CD4-positive, alpha-beta T cell treated with Interleukin-10 for 1 hour (primary cell): ENCODE data around the gene THOC5.
"Not testable (repeated sequence)": the region's sequence is repeated elsewhere in the genome, so short reads cannot be mapped to it uniquely, and the experiment has no call there.

Experiments
- DNase-seq: peaks from one replicate; pipeline ENCODE4 v3.0.0-alpha.2; 2020

Gene THOC5

DNA sequence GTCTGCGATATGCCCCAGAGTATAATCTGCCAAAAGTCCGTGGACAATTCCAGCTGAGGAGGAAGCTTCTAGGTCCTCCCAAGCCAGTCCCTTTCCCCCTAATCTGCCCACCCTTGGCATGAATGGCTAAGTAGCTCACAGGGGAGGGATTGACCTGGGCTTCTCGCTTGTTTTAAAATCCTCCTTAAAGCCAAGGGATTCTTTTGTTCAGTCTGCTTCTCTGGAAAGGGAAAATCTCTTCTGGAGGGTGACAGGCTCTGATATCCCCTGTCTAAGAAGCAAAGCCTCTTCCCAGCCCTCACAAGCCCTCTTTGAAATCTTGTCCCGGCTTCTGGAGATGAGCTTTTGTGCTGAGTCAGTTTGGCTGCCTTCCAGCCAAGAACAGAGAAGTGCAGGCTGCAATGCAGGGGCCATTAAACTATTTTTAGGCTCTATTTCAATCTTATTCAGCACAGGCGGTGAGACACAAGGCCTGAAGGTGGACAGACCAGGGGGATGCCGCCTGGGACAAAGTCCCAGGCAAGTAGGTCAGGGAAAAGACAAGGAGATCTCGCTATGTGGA is 49.7 kb downstream of the THOC5 start:
- DNase-seq = no peak

DNA sequence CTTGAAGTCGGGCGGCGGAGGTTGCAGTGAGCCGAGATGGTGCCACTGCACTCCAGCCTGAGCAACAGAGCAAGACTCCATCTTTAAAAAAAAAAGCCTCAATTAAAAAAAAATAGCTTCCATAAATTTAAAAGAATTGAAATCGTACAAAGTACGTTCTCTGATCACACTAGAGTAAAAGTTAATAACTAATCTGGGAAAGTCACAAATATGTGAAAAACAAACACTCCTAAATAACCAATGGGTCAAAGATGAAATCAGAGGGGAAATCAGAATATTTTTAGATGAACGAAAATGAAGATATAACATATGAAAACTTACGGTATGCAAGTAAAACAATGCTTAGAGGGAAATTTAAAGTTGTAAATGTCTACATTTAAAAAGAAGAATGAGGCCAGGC is 53.7 kb downstream of the THOC5 start:
- no peak for DNase-seq

DNA sequence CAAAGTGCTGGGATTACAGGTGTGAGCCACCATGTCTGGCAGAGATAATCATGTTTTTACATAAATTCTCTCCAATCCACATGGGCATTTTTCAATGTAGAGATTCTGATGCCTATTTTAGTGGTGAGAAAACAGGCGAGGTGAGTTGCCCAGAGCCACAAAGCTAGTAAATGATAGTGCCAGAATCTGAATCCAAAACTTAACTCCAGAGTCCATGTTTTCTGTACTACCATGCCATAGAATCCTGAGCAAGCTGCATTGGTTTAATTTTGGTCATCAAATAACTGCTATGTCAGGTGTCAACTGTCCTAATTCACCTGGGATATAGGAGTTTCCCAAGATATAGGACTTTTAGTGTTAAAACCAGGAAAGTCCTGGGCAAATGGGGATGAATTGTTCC is 59.9 kb downstream of the THOC5 start:
- DNase-seq = no peak

DNA sequence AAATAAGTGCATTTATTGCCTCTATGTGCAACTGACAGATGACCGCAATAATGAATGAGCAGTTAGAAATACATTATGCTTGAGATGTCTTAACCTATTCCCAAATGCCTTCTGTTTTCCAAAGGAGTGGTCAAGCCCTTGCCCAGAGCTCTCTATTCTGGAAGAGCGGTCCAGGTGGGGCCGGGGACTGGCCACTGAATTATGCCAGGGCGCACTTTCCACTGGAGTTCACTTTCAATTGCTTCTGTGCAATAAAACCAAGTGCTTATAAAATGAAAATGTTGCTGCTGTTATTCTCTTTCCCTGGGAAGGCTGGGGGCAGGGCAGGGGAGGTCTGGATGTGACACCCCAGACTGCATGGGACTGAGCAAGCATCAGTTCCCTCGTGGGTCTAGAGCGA is 62.5 kb downstream of the THOC5 start:
- DNase-seq = no peak

DNA sequence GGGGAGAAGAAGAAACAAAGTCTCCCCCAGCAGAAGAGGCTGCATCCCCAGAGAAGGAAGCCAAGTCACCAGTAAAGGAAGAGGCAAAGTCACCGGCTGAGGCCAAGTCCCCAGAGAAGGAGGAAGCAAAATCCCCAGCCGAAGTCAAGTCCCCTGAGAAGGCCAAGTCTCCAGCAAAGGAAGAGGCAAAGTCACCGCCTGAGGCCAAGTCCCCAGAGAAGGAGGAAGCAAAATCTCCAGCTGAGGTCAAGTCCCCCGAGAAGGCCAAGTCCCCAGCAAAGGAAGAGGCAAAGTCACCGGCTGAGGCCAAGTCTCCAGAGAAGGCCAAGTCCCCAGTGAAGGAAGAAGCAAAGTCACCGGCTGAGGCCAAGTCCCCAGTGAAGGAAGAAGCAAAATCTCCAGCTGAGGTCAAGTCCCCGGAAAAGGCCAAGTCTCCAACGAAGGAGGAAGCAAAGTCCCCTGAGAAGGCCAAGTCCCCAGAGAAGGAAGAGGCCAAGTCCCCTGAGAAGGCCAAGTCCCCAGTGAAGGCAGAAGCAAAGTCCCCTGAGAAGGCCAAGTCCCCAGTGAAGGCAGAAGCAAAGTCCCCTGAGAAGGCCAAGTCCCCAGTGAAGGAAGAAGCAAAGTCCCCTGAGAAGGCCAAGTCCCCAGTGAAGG is 64.3 kb downstream of the THOC5 start:
- not testable (repeated sequence) for DNase-seq

DNA sequence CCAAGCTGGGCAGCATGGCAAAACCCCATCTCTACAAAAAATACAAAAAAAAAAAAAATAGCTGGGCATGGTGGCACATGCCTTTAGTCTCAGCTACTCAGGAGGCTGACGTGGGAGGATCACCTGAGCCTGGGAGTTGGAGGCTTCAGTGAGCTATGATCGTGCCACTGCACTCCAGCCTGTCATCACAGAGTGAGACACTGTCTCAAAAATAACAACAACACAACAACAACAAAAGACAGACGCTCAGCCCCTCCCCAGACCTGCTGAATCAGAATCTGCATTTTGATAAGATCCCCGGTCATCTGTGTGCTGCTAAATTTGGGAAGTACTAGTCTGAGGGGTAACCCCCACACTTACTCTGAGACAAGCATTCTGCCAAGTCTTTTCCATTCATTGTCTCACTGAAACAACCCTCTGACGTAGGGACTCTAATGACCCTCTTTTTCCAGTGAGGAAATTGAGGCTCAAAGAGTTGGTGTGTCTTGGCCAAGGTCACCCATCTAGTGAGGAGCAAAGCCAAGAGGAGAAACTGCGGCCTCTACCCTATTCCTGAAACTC is 66.1 kb downstream of the THOC5 start:
- DNase-seq = no peak

DNA sequence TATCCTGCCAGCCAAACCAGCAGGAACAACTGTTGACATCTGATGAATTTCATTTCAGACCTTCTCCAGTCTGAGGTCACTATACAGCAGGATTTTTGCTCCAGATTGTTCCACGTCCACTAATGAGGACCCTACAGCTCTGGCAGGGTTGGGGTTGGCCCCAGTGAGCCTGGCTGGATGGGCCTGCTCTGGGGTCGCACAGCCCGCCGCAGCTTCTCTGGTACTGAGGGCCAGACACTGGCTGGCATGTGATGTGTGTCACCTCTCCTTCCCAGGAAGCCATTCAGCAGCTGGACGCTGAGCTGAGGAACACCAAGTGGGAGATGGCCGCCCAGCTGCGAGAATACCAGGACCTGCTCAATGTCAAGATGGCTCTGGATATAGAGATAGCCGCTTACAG is 68.1 kb downstream of the THOC5 start:
- no peak for DNase-seq

DNA sequence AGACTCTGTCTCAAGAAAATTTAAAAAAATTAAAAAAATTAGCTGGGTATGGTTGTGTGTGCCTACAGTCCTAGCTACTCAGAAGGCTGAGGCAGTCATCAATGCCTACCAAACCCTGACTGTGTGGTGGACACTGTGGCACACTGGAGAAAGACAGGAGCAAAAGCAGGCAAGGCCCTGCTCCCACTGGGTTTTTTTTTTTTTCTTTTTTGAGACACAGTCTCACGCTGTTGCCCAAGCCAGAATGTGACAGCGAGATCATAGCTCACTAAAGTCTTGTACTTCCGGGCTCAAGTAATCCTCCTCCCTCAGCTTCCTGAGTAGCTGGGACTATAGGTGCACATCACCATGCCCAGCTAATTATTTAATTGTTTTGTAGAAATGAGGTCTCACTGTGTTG is 68.9 kb downstream of the THOC5 start:
- DNase-seq = no peak

DNA sequence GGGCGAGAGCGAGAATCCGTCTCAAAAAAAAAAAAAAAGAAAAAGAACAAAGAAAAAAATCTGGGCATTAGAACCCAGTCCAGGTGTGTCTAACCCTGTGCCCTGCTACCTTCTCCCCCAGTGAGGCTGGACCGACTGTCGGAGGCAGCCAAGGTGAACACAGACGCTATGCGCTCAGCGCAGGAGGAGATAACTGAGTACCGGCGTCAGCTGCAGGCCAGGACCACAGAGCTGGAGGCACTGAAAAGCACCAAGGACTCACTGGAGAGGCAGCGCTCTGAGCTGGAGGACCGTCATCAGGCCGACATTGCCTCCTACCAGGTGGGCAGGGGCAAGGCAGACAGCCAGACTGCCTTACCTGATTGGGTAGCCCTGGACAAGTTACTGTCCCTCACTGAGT is 70.3 kb downstream of the THOC5 start:
- no peak for DNase-seq

DNA sequence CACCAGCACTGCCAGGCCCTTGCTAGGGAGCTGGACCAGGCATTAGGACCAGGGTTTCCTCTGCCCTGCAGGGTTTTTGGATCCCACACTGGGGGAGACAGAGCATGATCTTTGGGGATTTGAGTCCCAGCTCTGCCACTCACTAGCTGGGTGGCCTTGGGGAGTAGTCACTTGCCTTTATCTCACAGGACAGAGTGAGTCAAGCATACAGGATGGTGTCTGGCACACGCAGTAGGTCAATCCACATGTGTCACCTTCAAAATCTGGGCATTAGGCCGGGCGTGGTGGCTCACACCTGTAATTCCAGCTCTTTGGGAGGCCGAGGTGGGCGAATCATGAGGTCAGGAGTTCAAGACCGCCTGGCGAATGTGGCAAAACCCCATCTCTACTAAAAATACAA is 70.8 kb downstream of the THOC5 start:
- no peak for DNase-seq

DNA sequence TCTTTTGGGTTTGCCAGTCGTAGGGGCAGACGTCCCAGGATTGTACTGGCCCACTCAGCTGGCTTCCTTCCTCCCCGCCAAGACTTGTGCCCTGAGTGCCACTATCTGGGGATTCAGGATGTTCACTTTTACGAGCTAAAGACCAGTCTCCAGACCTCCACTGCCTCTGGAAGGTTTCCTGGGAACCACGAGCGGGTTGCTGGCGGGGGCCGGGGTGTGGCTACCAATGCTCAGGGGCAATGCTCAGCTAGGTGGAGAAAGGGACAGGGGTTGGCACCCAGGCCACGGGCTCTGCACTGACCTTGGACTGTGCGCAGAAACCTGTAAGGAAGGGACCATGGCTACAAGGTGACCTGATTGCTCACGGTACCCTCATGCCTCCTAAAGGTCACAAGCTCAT is 71.3 kb downstream of the THOC5 start:
- no peak for DNase-seq

DNA sequence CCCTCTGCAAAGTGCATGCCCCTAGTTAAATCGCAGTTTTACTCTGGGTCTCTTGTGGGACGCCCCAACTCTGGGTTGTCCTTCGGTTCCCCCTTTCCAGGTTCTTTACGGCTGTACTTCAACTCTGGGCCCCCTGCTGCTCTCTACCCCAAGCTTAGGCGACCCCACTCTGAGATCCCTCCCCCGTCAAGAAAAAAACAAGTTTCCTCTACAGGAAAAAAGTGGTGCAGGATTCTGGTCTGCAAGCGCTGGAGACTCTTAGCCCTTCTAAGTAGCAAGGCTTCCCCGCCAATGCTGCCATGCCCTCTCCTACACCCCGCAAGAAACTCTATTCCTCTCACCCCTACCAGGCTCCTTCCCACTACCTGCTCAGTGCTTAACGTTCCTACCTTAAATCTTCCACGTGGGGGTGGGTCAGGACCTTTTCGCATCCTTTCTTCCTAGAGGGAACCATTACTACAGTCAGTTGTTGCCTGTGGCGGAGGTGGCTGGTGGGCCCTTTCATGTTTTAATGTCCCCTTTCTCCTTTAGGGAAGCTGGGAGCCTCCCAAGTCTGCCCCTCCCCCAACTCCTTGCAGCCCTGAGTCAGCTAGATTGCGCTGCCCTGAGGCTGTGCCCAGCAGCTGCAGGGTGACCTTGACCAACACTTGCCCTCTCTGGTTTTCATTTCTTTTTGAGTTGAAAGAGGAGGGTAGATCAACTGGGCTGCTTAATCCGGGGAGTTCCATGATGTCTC is 72.1 kb downstream of the THOC5 start:
- no peak for DNase-seq

DNA sequence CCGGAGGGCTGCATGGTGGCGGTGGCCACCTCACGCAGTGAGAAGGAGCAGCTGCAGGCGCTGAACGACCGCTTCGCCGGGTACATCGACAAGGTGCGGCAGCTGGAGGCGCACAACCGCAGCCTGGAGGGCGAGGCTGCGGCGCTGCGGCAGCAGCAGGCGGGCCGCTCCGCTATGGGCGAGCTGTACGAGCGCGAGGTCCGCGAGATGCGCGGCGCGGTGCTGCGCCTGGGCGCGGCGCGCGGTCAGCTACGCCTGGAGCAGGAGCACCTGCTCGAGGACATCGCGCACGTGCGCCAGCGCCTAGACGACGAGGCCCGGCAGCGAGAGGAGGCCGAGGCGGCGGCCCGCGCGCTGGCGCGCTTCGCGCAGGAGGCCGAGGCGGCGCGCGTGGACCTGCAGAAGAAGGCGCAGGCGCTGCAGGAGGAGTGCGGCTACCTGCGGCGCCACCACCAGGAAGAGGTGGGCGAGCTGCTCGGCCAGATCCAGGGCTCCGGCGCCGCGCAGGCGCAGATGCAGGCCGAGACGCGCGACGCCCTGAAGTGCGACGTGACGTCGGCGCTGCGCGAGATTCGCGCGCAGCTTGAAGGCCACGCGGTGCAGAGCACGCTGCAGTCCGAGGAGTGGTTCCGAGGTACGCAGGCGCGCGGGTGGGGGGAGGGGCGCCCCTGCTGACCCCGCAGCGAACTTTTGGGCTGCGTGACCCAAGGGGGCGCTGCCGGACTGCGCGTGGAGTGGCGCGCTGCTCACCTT is 72.9 kb downstream of the THOC5 start:
- DNase-seq = peak; percentile 49

DNA sequence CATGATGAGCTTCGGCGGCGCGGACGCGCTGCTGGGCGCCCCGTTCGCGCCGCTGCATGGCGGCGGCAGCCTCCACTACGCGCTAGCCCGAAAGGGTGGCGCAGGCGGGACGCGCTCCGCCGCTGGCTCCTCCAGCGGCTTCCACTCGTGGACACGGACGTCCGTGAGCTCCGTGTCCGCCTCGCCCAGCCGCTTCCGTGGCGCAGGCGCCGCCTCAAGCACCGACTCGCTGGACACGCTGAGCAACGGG is 73.4 kb downstream of the THOC5 start:
- no peak for DNase-seq

DNA sequence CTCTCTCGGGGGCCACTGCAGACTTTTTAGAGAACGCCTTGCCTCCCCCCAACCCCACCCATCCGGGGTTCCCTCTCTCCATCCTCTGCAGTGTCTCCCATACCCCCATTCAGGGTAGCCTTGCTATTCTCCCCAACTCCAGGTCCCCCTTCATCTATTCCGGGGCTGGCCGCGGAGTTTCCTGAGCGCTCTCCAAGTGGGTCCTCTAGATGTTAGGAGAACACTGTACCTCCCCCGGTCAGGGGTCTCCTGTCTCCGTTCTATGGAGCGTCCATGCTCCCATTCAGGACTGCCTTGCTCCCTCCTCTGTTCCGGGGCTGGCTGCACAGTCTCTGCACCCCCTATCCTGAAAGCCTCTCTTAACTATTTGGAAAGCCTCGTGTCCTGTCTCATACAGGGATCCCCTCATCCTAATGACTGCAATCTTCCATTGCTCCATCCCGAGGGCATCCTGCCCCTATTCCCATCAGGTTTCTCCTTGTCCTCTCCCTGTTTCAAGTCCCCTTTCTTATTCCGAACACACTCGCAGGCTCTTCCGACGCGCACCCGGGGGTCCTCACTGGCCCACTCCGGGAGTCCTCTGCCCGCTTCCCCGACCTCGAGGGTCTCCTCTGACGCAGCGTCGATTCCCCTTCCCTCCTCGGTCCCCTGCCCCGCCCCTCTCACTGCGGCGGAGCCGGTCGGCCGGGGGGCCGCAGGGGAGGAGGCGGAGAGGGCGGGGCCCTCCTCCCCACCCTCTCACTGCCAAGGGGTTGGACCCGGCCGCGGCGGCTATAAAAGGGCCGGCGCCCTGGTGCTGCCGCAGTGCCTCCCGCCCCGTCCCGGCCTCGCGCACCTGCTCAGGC is 73.9 kb downstream of the THOC5 start, which contains the start of gene NEFH:
NEFH (plus strand) TSS at position 802 of the 845 bp plus-strand sequence. CDS start 45 bp downstream, outside the sequence.
- DNase-seq = no peak

DNA sequence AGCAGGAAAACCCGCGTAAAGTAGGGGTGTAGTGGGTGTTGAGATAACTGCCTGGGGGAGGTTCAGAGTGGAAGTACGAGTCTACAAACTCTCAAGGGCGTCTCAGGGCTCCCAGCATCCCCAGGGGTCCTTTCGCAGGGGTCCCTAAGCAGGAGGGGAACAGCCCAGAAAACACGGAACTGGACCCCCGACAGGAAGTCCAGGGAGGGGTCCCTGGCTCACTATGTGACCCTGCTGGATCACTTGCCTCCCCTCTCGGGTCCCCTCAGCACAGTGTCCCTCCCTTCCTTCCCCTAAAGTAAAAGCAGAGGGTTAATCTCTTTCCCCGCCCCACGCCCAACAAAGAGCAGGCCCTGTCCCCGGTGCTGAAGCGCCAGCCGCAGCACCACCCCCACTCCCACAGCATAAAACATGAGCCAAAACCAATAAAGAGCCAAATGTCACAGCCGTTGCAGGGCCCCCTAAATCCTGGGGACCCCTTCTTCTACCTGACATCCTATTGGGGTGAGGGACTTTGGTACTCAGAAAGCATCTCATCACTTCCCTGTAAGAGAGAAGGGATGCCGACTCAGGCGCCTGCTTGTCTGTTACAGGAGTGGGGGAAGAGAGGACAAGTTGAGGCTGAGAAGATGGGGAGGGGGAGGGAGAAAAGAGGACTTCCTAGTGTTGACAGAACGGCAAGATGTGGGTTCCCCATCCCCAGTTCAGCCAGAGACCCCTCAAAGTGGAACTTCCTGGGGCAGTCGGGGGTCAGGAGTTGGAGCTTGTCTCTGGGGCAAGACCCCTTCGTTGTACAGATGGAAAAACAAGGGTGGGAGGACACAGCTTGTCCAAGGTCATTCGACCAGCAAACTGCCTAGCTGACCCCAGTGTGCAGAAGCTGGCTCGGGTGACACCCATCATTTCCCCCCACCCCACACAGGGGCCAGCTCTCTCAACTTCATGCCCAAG is 75.0 kb downstream of the THOC5 start:
- peak; percentile 20 for DNase-seq

DNA sequence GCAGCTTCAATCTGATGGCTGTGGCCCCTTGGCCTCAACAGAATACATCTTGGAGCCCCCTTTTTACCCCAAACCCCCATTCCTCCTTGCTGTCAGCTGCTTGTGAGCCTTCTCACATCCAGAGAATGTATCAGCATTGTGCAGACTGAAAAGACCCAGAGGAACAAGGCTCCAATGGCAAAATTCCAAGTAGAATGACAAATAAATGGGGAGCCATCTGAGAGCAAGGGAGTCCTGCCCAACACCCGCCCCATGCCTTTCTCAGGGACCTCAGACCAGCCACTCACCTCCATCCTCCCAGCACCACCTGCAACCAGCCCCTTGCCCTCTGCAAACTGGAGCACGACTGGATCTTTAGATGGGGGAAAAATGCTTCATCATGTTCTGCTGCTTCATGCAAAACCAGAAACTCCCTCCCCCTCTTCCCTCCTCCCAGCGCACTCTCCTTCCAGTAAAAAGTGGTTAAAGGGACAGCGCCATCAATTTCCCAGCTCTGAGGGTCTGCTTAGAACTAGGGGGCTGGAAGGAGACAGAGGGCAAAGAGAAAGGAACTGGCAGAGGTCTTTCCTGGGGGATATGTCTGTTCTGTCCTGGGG is 75.7 kb downstream of the THOC5 start:
- no peak for DNase-seq

DNA sequence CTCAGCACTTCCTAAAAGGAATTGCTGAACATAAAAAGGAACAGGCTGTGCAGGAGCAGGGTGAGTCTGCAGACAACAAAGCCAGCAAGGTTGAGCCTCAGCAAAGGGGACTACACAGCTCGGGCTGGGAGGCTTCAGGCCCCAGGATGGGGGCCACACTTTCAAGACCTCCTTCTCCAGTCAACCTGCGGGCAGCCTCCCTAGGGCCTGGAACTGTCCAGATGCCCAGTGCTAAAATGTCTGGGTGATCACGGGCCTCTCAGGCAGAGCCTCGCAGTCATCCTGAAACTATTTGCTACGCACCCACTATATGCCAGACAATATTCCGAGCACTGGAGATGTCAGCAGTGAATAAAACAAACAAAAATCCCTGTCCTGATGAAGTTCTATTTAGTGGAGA is 77.4 kb downstream of the THOC5 start:
- no peak for DNase-seq

DNA sequence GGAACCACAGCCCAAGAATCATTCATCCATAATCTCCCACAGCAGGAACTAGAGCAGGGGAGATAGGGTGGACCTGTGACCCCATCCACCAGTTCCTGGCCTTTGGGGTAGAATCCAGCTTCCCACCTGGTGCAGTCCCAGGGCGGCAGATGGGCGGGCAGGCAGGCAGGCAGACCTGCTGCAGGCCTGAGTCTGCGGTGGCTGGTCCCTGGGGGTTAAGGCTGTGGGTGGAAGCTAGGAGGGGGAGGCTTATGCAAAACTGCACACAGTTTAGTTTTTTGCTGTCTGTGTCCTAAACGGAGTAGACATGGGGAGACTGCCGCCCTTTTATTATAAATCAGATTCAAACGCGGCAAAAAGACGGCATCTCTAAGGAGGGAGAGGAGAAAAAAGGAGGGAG is 78.0 kb downstream of the THOC5 start:
- DNase-seq = no peak

DNA sequence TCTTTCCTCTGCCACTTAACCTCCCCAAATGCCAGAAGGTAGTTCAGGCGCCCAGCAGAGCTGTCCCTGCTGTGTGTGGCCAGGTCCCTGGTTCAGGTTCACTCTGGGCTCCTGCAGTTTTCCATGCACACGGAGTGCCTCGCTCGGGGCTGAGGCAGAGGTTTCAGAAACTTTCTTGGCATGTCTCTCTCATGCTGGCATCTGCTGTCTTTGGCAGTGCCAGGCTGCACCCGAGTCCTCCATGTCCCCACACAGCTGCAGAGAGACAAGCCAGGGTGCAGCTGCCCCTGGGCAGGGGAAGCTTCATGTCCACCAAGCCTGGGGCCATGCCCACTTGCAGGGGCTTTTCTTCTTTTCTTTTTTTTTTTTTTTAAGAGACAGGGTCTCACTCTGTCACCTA is 80.6 kb downstream of the THOC5 start:
- no peak for DNase-seq
